CD14-positive monocyte (primary cell): ENCODE measurements around the gene MINAR2. TPM values are rescaled to one million over a fixed set of nuclear protein-coding genes. Genes with fewer than 3 reads are reported as not detected.

Experiments
- DNase-seq, 3 donors: peaks; one replicate each; pipeline ENCODE4 v3.0.0-alpha.2; 2011 to 2022
- H2AFZ ChIP-seq: 2 replicates; pipeline ENCODE4 v1.6.0; 2012; ENCODE audit warnings: mild to moderate bottlenecking, low read depth, low read length, inconsistent platforms; ENCODE audit not compliant: insufficient read depth, poor library complexity, severe bottlenecking
- H3K27ac ChIP-seq, 2 donors: 1 replicate in 1 of 2; 2 replicates in 1 of 2; pipeline ENCODE4 v1.5.1; 2012 to 2013; ENCODE audit warnings: low read length in 2 of 2, control low read depth in 1 of 2, inconsistent platforms in 1 of 2, low read depth in 1 of 2, mild to moderate bottlenecking in 1 of 2
- H3K27me3 ChIP-seq, 2 donors: one replicate each; pipeline versions ENCODE4 v1.6.0 to v1.6.1; 2011 to 2013; ENCODE audit warnings: low read length in 2 of 2; ENCODE audit not compliant: control insufficient read depth in 2 of 2, insufficient read depth in 2 of 2
- H3K36me3 ChIP-seq, 2 donors: replicated peaks in 1 of 2; 1 replicate in 1 of 2; 2 replicates in 1 of 2; pipeline versions ENCODE4 v1.5.1 to v1.6.1; 2012 to 2013; ENCODE audit warnings: low read length in 2 of 2, control low read depth in 1 of 2, inconsistent platforms in 1 of 2, mild to moderate bottlenecking in 1 of 2; ENCODE audit not compliant: insufficient read depth in 2 of 2, control insufficient read depth in 1 of 2
- H3K4me1 ChIP-seq, 2 donors: 1 replicate in 1 of 2; 2 replicates in 1 of 2; pipeline versions ENCODE4 v1.5.1 to v1.6.1; 2012 to 2013; ENCODE audit warnings: low read length in 2 of 2, control low read depth in 1 of 2, inconsistent platforms in 1 of 2, mild to moderate bottlenecking in 1 of 2, moderate library complexity in 1 of 2; ENCODE audit not compliant: insufficient read depth in 2 of 2, control insufficient read depth in 1 of 2
- H3K4me2 ChIP-seq: replicated peaks from 2 replicates; pipeline ENCODE3; 2012; ENCODE audit warnings: low read length, moderate library complexity, mild to moderate bottlenecking; ENCODE audit not compliant: poor library complexity, severe bottlenecking; ENCODE audit errors: extremely low read depth
- H3K4me3 ChIP-seq, 3 experiments: fragments of 200-600 bp in 1 of 3; sonication (generic) in 1 of 3; replicated peaks in 1 of 3; 1 replicate in 2 of 3; 2 replicates in 1 of 3; pipeline ENCODE4 v1.5.1; 2011 to 2013; ENCODE audit warnings: low read length in 3 of 3, mild to moderate bottlenecking in 3 of 3, control low read depth in 2 of 3, low read depth in 2 of 3, inconsistent platforms in 1 of 3, moderate library complexity in 1 of 3
- H3K79me2 ChIP-seq: 2 replicates; pipeline ENCODE4 v1.6.0; 2012; ENCODE audit warnings: mild to moderate bottlenecking, control low read depth, inconsistent platforms, low read length, moderate library complexity; ENCODE audit not compliant: insufficient read depth
- H3K9ac ChIP-seq: 2 replicates; pipeline ENCODE4 v1.6.0; 2017; ENCODE audit warnings: low read length, mild to moderate bottlenecking; ENCODE audit not compliant: insufficient read depth, poor library complexity, severe bottlenecking
- H3K9me3 ChIP-seq, 2 donors: replicated peaks in 1 of 2; 1 replicate in 1 of 2; 2 replicates in 1 of 2; pipeline versions ENCODE4 v1.5.1 to v1.6.1; 2012 to 2013; ENCODE audit warnings: low read length in 2 of 2, control low read depth in 1 of 2; ENCODE audit not compliant: control insufficient read depth in 1 of 2, insufficient read depth in 1 of 2
- H4K20me1 ChIP-seq: 2 replicates; pipeline ENCODE4 v1.6.0; 2012; ENCODE audit warnings: mild to moderate bottlenecking, low read length, control low read depth, moderate library complexity; ENCODE audit not compliant: insufficient read depth
- H3K27ac Mint-ChIP-seq, 7 donors: one replicate each; pipeline ENCODE4 v1.8.0; 2020; ENCODE audit warnings: mild to moderate bottlenecking in 7 of 7, mixed read lengths in 7 of 7, moderate library complexity in 6 of 7, inconsistent platforms in 2 of 7
- H3K27me3 Mint-ChIP-seq, 3 donors: one replicate each; pipeline ENCODE4 v1.8.0; 2021 to 2022; ENCODE audit warnings: low read depth in 3 of 3, mild to moderate bottlenecking in 3 of 3, mixed read lengths in 3 of 3, moderate library complexity in 3 of 3, inconsistent platforms in 1 of 3
- H3K36me3 Mint-ChIP-seq, 2 donors: one replicate each; pipeline ENCODE4 v1.8.0; 2020; ENCODE audit warnings: mixed read lengths in 2 of 2, inconsistent platforms in 1 of 2, mild to moderate bottlenecking in 1 of 2
- H3K4me1 Mint-ChIP-seq: one replicate; pipeline ENCODE4 v1.8.0; 2020; ENCODE audit warnings: mild to moderate bottlenecking, mixed read lengths
- H3K4me3 Mint-ChIP-seq, 2 donors: one replicate each; pipeline ENCODE4 v1.8.0; 2020; ENCODE audit warnings: mild to moderate bottlenecking in 2 of 2, mixed read lengths in 2 of 2, moderate library complexity in 1 of 2
- H3K9me3 Mint-ChIP-seq, 7 donors: one replicate each; pipeline ENCODE4 v1.8.0; 2020 to 2022; ENCODE audit warnings: mixed read lengths in 7 of 7, mild to moderate bottlenecking in 6 of 7, moderate library complexity in 6 of 7, inconsistent platforms in 2 of 7
- CTCF ChIP-seq: fragments of 200-600 bp; IDR thresholded peaks from one replicate; pipeline ENCODE4 v1.8.0; 2022; ENCODE audit warnings: antibody characterized with exemption, mild to moderate bottlenecking
- WGBS: methylation state at CpG from one replicate; pipeline ENCODE4 v1.1.5; 2013; ENCODE audit warnings: missing lambda C conversion rate; ENCODE audit not compliant: insufficient coverage; 5-methylcytosine and 5-hydroxymethylcytosine counted together
- intact Hi-C, 2 donors: fragments of 100-400 bp; cut with micrococcal nuclease; formaldehyde crosslinking; loops; one replicate each; pipeline versions ENCODE4 v1.15.0 to v1.15.1; 2023
- polyA plus RNA-seq, 3 donors: library from polyadenylated mRNA; depleted of rRNA in 1 of 3; unstranded in 2 of 3; stranded (reverse) in 1 of 3; fragments of 300-500 nt in 2 of 3; fragments of >200 nt in 1 of 3; fragmentation: Illumina TruSeq in 2 of 3; gene quantifications; 1 replicate in 2 of 3; 2 replicates in 1 of 3; pipeline ENCODE4 v1.2.3, GENCODE V29; 2012 to 2021

The MINAR2 gene
- polyA plus RNA-seq, 3 donors = not detected

- no peak overlapping the region for H3K4me2 ChIP-seq
- Mint-ChIP-seq H3K36me3 (no peaks in the 10 kb centered on the region), H3K27me3 (peaks cover 1 to 2% (median 2%) of the 10 kb centered on the region in 3 donors), H3K4me1 (no peaks in the 10 kb centered on the region), H3K27ac (no peak overlapping the region), H3K4me3 (no peak overlapping the region), H3K9me3 (peaks cover 0 to 9% (median 0%) of the 10 kb centered on the region in 7 donors)
- no peak overlapping the region for H2AFZ ChIP-seq
- H4K20me1 ChIP-seq = no peaks in the 10 kb centered on the region
- H3K4me1 ChIP-seq = no peaks in the 10 kb centered on the region
- no peak overlapping the region for H3K27ac ChIP-seq
- no peaks in the 10 kb centered on the region for H3K9me3 ChIP-seq
- intact Hi-C loops = no loop called here
- no peak overlapping the region for H3K9ac ChIP-seq
- H3K36me3 ChIP-seq = no peaks in the 10 kb centered on the region
- TF ChIP-seq CTCF = no peak
- H3K4me3 ChIP-seq = no peak overlapping the region
- H3K27me3 ChIP-seq = no peaks in the 10 kb centered on the region
- no peaks in the 10 kb centered on the region for H3K79me2 ChIP-seq
- DNase-seq = no peak
- no CpG with 5 or more reads among the region's 1 CpG for WGBS
These were observed 1.3 kb downstream of the MINAR2 start for GRCh38 chr5:129748913-129749880.

- H3K79me2 ChIP-seq = no peaks in the 10 kb centered on the region
- Mint-ChIP-seq H3K27me3 (peaks cover 0 to 4% (median 2%) of the 10 kb centered on the region in 3 donors), H3K36me3 (no peaks in the 10 kb centered on the region), H3K27ac (no peak overlapping the region), H3K9me3 (peaks cover 0 to 1% (median 0%) of the 10 kb centered on the region in 7 donors), H3K4me1 (no peaks in the 10 kb centered on the region), H3K4me3 (no peak overlapping the region)
- DNase-seq = no peak
- intact Hi-C loops = no loop called here
- no peak overlapping the region for H3K4me2 ChIP-seq
- H3K4me1 ChIP-seq = no peaks in the 10 kb centered on the region
- WGBS = no CpG with 5 or more reads among the region's 1 CpG
- no peaks in the 10 kb centered on the region for H3K27me3 ChIP-seq
- no peaks in the 10 kb centered on the region for H4K20me1 ChIP-seq
- no peak overlapping the region for H3K9ac ChIP-seq
- H3K9me3 ChIP-seq = no peaks in the 10 kb centered on the region
- H3K4me3 ChIP-seq = no peak overlapping the region
- no peak overlapping the region for H2AFZ ChIP-seq
- H3K36me3 ChIP-seq = no peaks in the 10 kb centered on the region
- TF ChIP-seq CTCF = no peak
- H3K27ac ChIP-seq = no peak overlapping the region
These were observed 12.9 kb downstream of the MINAR2 start for GRCh38 chr5:129760636-129761325.
